Articular chondrocyte of knee joint (primary cell): Measurements from ENCODE around the gene TMEM59. TPM values are rescaled to one million over a fixed set of nuclear protein-coding genes. Genes with fewer than 3 reads are reported as not detected.

Experiments used
- small RNA-seq: library from RNA; depleted of rRNA; stranded (forward); fragments of <200 nt; gene quantifications from one replicate; pipeline ENCODE3, GENCODE V24; 2012
- total RNA-seq: library from RNA; depleted of rRNA; stranded (reverse); fragments of >200 nt; gene quantifications from 2 replicates; pipeline ENCODE4 v1.2.3, GENCODE V29; 2012

The TMEM59 gene
- total RNA-seq: 377 and 462 TPM in 2 replicates

GRCh38 chr1:54052934-54053744 is at the start of gene TMEM59, which contains the start of gene TCEANC2:
Gene TMEM59 (minus strand): TSS chr1:54053204. CDS start chr1:54053188, 16 bp downstream.
Gene TCEANC2 (plus strand): TSS chr1:54053608. CDS start chr1:54054423, 815 bp downstream.

GRCh38 chr1:54017979-54018378 is 35.0 kb downstream of the TMEM59 start, which contains the start of gene LDLRAD1:
Gene LDLRAD1 (minus strand): TSS chr1:54018186. CDS start chr1:54018112, 74 bp downstream.

Small RNAs within 50 kb of the gene (small RNA-seq; reads per million reads assigned to genes)
- gene AL353898.1 (not detected), gene AL353898.2 (not detected)

Other genes starting within 250 kb of the TMEM59 start
- 18.3 and 21.8 TPM in 2 replicates for gene NDC1, start 214.9 kb downstream of the TMEM59 start, total RNA-seq
- gene YIPF1, start 163.4 kb downstream of the TMEM59 start, total RNA-seq: 23.8 and 24.8 TPM in 2 replicates
- not detected in 2 replicates for gene DIO1, start 159.0 kb downstream of the TMEM59 start, total RNA-seq
- 33.3 and 35.2 TPM in 2 replicates for gene IFT25, start 107.5 kb downstream of the TMEM59 start, total RNA-seq
- 27.3 and 33.7 TPM in 2 replicates for gene LRRC42, start 106.9 kb downstream of the TMEM59 start, total RNA-seq
- gene LDLRAD1, start 35.0 kb downstream of the TMEM59 start, total RNA-seq: not detected in 2 replicates
- 4.1 and 4.8 TPM in 2 replicates for gene TCEANC2, start 404 bp upstream of the TMEM59 start, total RNA-seq
- gene CDCP2, start 99.8 kb upstream of the TMEM59 start, total RNA-seq: not detected in 2 replicates
- gene CYB5RL, start 146.8 kb upstream of the TMEM59 start, total RNA-seq: 8.8 and 9.0 TPM in 2 replicates
- 90.6 and 91.2 TPM in 2 replicates for gene MRPL37, start 147.0 kb upstream of the TMEM59 start, total RNA-seq